ENCODE measurements around the gene MYBPC3.

The MYBPC3 gene

GRCh38 chr11:47314992-47315391, 37.5 kb downstream of the MYBPC3 start:
- no peak for DNase-seq

DNA sequence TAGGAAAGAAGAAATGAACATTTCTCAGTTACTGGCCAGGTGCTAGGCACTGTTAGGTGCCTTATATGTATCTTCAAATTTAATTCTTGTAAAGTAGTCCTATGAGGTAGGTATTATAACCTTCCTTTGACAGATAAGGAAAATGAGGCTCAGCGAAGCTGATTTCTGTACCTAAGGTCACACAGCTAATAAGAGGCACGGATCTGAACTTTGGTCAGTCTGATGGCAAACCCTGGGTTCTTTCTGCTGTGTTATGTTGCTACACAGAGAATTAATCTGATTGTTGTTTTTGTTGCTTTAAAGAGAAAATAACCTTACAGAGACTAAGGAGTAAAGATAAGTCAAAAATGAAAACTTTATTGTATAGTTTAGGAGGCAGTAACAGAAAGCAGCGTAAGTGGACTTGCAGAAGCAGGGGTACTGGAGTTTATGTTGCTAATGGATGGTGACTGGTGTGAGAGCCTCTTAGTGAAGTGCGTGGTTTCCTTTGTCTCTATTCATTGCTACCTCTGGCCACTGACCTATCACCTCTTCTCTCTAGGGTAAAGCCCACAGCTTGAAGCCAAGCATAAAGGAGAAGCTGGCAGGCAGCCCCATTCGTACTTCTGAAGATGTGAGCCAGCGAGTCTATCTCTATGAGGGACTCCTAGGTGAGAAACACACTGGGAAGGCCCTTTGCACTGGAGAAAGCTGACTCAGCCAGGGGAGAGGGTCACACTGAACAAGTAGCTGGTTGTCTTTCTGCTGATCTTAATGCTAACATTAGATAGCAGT, 44.3 kb downstream of the MYBPC3 start:
- DNase-seq, result no peak

DNA sequence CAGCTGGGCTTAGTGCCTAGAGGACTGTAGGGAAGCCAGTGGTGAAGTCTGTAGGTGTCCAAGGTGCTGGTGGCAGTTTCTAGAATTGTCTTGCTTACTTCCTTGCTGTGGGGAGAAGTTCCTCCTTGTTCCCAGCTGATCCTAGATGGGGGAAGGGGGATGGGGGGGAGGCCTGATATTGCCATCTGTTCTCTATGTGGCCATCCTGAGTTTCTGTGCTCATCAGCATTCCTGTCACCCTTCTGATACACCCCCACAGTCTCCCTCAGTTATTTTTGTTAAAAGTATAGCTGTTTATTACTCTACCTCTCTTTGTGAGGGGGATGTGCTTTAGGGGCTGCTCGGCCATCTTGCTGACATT, 46.0 kb downstream of the MYBPC3 start:
- DNase-seq, result no peak

GRCh38 chr11:47305734-47306483, 46.6 kb downstream of the MYBPC3 start:
- DNase-seq, result no peak

GRCh38 chr11:47302853-47303252, 49.6 kb downstream of the MYBPC3 start:
- DNase-seq, result no peak

- DNase-seq, result no peak
These were observed 53.4 kb downstream of the MYBPC3 start for GRCh38 chr11:47299078-47299477.

GRCh38 chr11:47296045-47296444, 56.5 kb downstream of the MYBPC3 start:
- no peak for DNase-seq

DNA sequence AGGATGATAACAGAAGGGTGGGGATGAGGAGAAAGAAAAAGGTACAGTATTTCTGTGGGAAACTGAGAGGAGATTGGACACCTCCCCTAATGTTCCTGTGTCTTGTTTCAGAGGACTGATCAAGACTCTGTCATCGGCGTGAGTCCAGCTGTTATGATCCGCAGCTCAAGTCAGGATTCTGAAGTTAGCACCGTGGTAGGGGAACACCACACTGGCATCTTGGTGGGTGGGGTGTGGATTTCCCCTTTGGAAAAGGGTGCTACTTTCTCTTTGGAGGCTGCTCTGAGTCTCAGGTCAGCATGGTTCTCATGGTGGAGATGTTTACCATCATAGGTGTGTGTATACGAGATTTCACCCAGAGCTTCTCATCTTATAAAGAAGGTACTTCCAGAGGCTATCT, 57.1 kb downstream of the MYBPC3 start:
- no peak for DNase-seq

DNA sequence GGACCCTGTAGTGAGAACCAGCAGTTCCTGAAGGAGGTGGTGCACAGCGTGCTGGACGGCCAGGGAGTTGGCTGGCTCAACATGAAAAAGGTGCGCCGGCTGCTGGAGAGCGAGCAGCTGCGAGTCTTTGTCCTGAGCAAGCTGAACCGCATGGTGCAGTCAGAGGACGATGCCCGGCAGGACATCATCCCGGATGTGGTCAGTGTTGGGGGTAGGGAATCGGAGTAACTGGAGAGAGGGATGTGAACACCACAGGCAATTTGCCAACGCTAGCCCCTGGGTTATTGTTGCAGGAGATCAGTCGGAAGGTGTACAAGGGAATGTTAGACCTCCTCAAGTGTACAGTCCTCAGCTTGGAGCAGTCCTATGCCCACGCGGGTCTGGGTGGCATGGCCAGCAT, 62.6 kb downstream of the MYBPC3 start:
- DNase-seq, result no peak

GRCh38 chr11:47288066-47288465, 64.4 kb downstream of the MYBPC3 start:
- DNase-seq, result no peak

- DNase-seq, result no peak
These were observed 66.3 kb downstream of the MYBPC3 start for GRCh38 chr11:47285969-47286770.

GRCh38 chr11:47284151-47284550, 68.4 kb downstream of the MYBPC3 start:
- no peak for DNase-seq

GRCh38 chr11:47282462-47282861, 70.0 kb downstream of the MYBPC3 start:
- DNase-seq, result no peak

Measured in stimulated activated CD4-positive, alpha-beta T cell treated with anti-CD3 and anti-CD28 coated beads, Interleukin-4, amount 100 ng/mL, for 24 hours (primary cell).